ENCODE data around the gene TP53I11. TPM values are rescaled to one million over a fixed set of nuclear protein-coding genes. Genes with fewer than 3 reads are reported as not detected.
A peak's percentile ranks its signal among the peaks of the same experiment; 100 is the strongest.

Gene TP53I11
- total RNA-seq, 1 donor: 11.3 TPM

DNA sequence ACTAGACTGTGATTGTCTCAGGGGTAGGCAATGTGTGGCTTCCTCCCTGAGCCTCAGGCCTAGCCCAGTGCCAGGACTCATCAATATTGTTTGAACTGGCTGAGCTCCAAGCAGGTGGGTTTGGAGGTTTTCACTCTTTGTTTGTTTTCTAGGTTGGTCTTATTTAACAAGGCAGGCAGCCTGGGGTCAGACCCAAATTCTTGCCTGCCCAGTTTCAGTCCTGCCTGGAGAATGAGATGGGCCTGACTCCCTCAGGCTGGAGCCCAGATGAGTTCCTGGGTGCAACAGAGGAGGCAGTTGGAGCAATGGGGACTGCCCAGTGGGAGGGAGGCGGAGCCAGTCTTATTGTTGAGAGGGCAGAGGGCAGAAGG, 28.3 kb upstream of the TP53I11 start:
- DNase-seq (ENCODE audit: low read depth in 2 of 3, low spot score in 2 of 3): no peak

GRCh38 chr11:44978274-44978960, 27.7 kb upstream of the TP53I11 start:
- DNase-seq (ENCODE audit: low read depth in 2 of 3, low spot score in 2 of 3): no peak

DNA sequence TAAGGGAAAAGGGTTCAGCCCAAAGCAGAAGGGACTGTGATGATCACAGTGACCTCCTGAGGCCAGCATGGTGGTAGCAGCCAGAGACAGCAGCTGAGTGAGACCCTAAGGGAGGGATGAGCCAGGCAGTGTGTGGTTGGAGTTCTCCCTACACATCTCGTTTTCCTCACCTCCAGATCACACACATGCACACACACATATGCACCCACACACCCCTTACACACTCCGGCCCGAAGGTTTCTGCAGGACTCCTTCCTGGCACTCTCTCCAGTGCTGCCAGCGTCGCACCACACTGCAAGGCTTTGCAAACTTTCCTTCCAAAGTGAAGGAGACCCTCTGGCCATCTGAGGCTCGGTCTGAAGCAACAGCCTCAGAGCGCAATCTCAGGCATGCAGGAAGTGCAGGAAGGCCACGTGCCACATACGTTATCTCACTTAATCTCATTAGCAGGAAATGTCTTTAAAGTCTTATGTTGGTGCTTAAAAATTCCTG, 26.9 kb upstream of the TP53I11 start:
- peak in 1 of 3 donors; percentile 51 for DNase-seq (ENCODE audit: low read depth in 2 of 3, low spot score in 2 of 3)

DNA sequence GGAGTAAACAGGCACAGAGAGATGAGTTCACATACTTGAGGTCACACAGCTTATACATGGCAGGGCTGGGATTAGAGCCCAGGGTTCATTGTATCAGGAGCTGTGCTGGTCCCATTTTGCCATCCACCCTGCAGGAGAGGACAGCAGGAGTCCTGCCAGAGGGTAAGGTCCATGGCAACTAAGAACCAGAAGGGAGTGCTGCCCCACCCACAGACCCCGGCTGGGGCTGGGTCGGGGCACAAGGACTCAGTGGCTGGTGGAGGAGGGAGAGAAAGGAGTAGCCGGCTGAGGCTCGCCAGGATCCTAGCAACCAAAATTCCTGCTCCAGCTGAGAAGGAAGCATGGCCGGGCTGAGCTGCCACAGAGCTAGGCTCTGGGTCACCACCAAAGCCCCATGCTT, 25.9 kb upstream of the TP53I11 start:
- no peak for DNase-seq (ENCODE audit: low read depth in 2 of 3, low spot score in 2 of 3)

DNA sequence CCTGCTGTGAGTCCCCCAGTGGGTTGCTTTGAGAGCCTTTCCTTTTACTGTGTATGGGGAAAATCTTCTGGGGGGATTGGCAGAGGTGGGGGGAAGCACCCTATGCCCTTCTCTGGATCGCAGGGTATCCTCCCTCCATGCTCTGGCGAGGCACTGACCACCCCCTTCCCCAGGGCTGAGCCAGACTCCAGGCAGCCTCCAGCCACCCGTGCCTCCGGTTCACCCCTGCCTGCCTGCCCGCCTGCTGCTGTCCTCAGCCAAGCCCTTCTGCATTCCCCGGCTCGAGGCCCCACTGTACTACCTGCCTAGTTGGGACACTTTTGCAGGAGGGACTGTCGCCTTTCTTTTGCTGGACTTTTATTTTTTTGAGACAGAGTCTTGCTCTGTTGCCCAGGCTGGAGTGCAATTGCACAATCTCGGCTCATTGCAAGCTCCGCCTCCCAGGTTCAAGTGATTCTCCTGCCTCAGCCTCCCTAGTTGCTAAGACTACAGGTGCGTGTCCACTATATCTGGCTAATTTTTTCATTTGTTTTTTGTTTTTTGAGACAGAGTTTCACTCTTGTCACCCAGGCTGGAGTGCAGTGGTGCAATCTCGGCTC, 23.8 kb upstream of the TP53I11 start:
- DNase-seq (ENCODE audit: low read depth in 2 of 3, low spot score in 2 of 3): no peak

DNA sequence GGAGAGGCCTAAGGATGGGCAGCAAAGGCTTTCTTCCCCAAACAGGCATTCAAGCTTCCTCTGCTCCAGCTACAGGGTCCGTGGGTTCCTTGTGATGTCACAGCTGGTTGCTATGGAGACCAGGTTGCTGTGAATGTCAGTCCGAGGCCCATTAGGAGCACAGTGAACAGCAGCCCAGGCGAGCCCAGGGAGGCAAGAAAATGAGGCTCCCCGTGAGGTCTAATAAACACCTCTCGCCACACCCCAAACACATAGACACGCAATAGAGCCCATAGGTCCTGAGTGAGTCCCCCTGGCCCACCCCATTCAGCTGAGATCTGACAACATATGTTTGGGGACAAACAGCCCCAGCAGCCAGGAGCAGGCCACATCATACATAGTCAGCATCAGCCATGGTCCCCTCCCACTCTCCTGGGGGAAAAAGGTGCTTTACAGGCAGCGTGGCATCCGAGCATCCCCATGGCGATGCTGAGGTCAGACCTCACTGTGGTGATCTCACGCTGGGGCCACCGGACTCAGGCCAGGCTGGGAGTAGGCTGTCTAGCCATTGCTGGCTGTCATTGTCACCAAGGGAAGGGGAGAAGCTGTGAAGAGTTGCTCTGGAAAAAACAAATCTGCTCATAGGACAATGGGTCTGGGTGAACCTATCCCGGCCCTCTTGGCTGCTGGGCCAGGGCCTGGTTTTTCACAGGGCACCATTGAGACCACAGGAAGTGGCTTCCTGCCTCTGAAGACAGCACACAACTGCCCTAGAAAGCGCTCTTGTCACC, 23.1 kb upstream of the TP53I11 start:
- DNase-seq (ENCODE audit: low read depth in 2 of 3, low spot score in 2 of 3): no peak

DNA sequence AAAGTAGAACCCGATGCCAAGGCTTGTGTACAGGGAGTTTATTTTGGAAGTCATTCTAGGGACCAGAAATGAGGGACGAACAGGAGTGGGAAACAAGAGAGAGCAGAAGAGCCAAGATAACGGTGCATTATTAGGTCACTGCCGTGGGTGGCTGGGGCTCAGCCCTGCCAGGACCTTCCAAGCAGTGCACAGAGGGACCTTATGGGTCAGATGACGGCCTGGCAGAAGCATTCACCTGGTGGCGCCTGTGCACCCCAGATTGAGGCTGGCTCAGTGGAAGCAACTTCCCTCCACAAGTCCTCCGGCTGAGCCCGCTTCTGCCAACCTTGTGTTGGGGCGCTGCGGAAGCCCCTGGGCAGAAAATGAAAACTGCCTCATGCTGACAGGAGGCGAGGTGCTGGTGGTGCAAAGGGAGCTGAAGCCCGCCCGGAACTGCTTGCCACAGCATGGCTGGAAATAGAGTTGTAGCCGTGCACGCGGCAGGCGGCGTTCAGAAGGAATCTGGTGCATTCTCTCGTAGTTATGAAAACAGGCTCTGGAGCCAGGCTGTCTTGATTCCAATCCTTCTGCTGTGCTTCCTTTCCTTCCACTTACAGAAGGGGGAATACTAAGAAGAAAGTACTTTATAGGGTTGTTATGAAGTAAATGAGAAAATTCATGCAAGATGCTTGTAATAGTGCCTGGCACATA, 22.2 kb upstream of the TP53I11 start:
- DNase-seq (ENCODE audit: low read depth in 2 of 3, low spot score in 2 of 3): no peak

DNA sequence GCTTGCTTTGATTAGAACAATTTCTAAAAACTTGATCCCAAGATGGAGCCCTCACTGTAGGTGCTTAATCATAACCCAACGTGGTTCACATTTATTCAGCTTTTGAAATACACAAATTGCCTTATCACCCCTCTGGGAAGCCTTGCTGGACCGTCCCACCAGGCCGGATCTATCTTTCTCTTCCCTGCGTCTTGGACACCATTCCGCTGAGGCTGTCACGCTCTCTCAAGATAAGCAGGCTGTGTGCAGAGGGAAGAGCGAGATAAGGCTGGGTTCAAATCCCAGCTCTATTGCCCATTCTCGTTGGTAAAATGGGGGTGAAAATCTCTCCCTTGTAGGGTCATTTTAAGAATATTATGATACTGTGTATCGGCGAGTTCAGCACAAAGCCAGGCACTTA, 20.5 kb upstream of the TP53I11 start:
- no peak for DNase-seq (ENCODE audit: low read depth in 2 of 3, low spot score in 2 of 3)

DNA sequence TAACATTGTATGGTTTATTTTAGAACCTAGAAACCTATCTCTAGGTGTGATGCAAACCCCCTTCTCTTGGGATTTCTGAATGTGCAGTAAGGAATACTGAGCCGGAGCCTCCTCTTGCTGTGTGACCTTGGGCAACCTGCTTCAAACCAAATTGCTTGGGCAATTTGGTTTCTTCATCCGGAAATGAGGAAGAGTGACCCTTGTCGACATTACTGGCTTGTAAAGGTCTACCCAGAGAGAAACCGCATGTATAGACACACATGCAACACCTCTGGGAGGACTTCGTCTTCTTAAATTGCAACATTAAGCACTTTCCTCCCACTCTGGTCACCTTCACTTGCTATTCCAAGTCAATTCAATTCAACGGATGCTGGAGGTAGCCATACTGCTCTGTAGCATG, 19.6 kb upstream of the TP53I11 start:
- DNase-seq (ENCODE audit: low read depth in 2 of 3, low spot score in 2 of 3): no peak

DNA sequence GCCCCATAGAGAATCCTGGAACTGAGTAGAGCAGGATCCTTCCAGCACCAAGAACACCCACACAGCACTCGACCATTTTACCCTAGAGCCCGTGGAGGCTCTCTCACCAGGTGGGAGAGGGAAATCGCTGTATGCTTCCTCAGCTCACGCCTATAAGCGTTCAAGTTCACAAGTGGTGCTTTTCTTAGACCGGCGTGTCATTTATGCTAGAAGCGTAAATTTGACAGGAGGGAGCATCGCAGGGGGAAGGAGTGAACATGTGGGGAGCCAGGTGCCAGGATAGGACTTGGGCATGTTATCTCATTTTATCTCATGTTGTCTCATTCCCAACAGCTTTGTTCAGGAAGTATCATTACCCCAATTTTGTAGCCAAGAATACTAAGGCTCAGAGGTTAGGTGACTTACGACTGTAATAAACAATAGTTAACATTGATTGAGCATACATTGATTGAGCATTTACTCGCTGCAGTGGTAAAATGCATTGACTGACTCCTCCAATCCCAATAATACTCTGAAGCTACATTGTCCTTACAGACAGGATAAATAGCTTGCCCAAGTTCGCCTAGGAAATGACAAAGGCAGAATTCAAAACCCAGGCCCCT, 19.1 kb upstream of the TP53I11 start:
- DNase-seq (ENCODE audit: low read depth in 2 of 3, low spot score in 2 of 3): no peak

GRCh38 chr11:44968510-44968909, 17.8 kb upstream of the TP53I11 start:
- no peak for DNase-seq (ENCODE audit: low read depth in 2 of 3, low spot score in 2 of 3)

GRCh38 chr11:44967930-44968496, 17.3 kb upstream of the TP53I11 start:
- no peak for DNase-seq (ENCODE audit: low read depth in 2 of 3, low spot score in 2 of 3)

GRCh38 chr11:44966694-44967093, 16.0 kb upstream of the TP53I11 start:
- no peak for DNase-seq (ENCODE audit: low read depth in 2 of 3, low spot score in 2 of 3)

GRCh38 chr11:44964526-44965209, 14.0 kb upstream of the TP53I11 start:
- DNase-seq (ENCODE audit: low read depth in 2 of 3, low spot score in 2 of 3): no peak

GRCh38 chr11:44963948-44964347, 13.3 kb upstream of the TP53I11 start:
- DNase-seq (ENCODE audit: low read depth in 2 of 3, low spot score in 2 of 3): no peak

GRCh38 chr11:44963136-44963535, 12.5 kb upstream of the TP53I11 start:
- DNase-seq (ENCODE audit: low read depth in 2 of 3, low spot score in 2 of 3): no peak

GRCh38 chr11:44962464-44962863, 11.8 kb upstream of the TP53I11 start:
- no peak for DNase-seq (ENCODE audit: low read depth in 2 of 3, low spot score in 2 of 3)

- DNase-seq (ENCODE audit: low read depth in 2 of 3, low spot score in 2 of 3): no peak
Measured at GRCh38 chr11:44960200-44960845, 9.6 kb upstream of the TP53I11 start.

DNA sequence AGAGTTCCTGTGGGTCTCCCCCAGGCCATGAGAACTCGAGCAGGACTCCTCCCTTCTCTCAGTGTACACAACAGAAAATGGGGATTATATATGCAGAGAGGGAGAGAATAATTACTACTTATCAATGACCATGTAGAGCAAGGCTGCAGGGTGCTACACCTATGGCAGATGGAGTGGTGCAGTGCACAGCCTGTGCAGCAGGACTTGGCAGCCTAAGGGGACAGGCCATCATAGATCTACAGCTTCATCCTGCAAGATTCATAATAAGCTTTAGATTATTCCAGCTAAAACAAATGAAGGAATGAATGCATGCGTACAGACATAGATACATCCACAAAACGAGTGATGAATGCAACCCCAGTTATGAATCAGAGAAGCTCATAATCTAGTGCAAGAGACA, 8.4 kb upstream of the TP53I11 start:
- DNase-seq (ENCODE audit: low read depth in 2 of 3, low spot score in 2 of 3): no peak

Data from hematopoietic multipotent progenitor cell (in vitro differentiated cells).